ENCODE measurements around the gene SYT7.

The SYT7 gene

DNA sequence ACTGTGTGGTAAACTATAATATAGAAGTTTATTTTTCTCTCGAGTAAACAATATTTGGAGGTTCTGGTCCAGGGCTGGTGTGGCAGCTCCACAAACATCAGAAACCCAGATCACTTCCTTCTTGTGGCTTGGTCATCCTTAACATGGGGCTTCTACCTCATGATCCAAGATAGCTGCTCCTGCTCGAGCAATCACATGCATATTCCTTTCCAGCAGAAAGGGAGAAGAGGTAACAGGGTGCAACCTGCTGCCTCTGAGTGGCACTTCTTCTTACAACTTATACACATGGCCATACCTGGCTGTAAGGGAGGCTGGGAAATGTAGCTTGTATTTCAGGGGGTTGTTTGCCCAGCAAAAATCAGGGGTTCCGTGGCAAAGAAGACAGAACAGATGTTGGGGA is 44.6 kb upstream of the SYT7 start:
- no peaks in the 10 kb centered on the region for H3K9me3 ChIP-seq (replicated peaks; ENCODE audit: insufficient read depth, low read length)
- no peak overlapping the region for H2AFZ ChIP-seq (ENCODE audit: low read length)
- H3K4me2 ChIP-seq (ENCODE audit: low read depth, low read length) = no peak overlapping the region
- no peak overlapping the region for H3K27ac ChIP-seq (ENCODE audit: low read length)
- no peak overlapping the region for H3K9ac ChIP-seq (ENCODE audit: low read length)
- H3K4me1 ChIP-seq (ENCODE audit: low read length) = no peaks in the 10 kb centered on the region
- H4K20me1 ChIP-seq (ENCODE audit: insufficient read depth, low read length) = no peaks in the 10 kb centered on the region
- peaks cover 87% of the 10 kb centered on the region for H3K27me3 ChIP-seq (replicated peaks; ENCODE audit: insufficient read depth, low read length)
- TF ChIP-seq EZH2 (optimal IDR thresholded peaks at IDR 0.05; ENCODE audit: low read depth, low read length) = no peak
- TF ChIP-seq, protein P1, sequence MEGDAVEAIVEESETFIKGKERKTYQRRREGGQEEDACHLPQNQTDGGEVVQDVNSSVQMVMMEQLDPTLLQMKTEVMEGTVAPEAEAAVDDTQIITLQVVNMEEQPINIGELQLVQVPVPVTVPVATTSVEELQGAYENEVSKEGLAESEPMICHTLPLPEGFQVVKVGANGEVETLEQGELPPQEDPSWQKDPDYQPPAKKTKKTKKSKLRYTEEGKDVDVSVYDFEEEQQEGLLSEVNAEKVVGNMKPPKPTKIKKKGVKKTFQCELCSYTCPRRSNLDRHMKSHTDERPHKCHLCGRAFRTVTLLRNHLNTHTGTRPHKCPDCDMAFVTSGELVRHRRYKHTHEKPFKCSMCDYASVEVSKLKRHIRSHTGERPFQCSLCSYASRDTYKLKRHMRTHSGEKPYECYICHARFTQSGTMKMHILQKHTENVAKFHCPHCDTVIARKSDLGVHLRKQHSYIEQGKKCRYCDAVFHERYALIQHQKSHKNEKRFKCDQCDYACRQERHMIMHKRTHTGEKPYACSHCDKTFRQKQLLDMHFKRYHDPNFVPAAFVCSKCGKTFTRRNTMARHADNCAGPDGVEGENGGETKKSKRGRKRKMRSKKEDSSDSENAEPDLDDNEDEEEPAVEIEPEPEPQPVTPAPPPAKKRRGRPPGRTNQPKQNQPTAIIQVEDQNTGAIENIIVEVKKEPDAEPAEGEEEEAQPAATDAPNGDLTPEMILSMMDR (IDR thresholded peaks at IDR 0.05; ENCODE audit: low read length) = no peak
- no peak for TF ChIP-seq EZH2phosphoT487 (IDR thresholded peaks at IDR 0.05; ENCODE audit: low read length)
- no peaks in the 10 kb centered on the region for H3K79me2 ChIP-seq (ENCODE audit: low read length)
- no peaks in the 10 kb centered on the region for H3F3A ChIP-seq (ENCODE audit: insufficient read depth, low read length)
- no peak overlapping the region for H3K4me3 ChIP-seq (ENCODE audit: low read length)
- no peaks in the 10 kb centered on the region for H3K36me3 ChIP-seq (replicated peaks; ENCODE audit: insufficient read depth, low read length)
- no peaks in the 10 kb centered on the region for H3K9me2 ChIP-seq (replicated peaks; ENCODE audit: insufficient read depth, low read length)
- DNase-seq = no peak

DNA sequence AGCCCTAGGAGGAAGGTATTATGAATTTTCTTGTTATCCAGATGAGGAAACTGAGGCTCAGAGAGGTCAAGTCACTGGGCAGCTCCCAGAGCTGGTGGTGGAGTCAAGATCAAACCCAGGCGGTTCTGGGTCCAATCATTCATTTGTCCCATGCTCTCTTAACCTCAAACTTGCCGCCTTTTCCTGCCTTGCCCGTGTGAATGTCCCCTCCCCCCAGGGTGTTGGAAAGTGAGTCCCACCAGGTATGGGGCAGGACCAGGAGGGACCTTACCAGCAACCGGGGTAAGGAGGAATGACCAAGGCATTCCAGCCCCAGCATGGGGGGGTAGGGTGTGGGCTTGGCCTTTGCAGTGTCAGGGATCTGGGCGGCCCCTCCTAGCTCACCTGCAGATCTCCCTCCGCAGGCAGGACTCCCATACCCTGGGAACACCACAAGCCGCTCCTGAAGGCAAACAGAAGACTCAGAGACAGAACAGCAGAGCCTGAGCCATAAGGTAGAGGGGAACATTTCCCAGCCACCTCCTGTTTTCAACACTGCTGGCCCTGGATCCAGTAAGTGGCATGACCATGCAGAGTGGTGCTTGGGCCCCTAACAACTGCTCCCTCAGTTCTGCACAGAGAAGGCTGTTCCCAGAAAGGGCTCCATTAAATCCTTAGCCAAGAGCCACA is 41.2 kb upstream of the SYT7 start:
- no peak overlapping the region for H3K4me2 ChIP-seq (ENCODE audit: low read depth, low read length)
- TF ChIP-seq, protein P1 (IDR thresholded peaks at IDR 0.05; ENCODE audit: low read length) = no peak
- TF ChIP-seq EZH2phosphoT487 (IDR thresholded peaks at IDR 0.05; ENCODE audit: low read length) (no peak), EZH2 (optimal IDR thresholded peaks at IDR 0.05; ENCODE audit: low read depth, low read length) (no peak)

DNA sequence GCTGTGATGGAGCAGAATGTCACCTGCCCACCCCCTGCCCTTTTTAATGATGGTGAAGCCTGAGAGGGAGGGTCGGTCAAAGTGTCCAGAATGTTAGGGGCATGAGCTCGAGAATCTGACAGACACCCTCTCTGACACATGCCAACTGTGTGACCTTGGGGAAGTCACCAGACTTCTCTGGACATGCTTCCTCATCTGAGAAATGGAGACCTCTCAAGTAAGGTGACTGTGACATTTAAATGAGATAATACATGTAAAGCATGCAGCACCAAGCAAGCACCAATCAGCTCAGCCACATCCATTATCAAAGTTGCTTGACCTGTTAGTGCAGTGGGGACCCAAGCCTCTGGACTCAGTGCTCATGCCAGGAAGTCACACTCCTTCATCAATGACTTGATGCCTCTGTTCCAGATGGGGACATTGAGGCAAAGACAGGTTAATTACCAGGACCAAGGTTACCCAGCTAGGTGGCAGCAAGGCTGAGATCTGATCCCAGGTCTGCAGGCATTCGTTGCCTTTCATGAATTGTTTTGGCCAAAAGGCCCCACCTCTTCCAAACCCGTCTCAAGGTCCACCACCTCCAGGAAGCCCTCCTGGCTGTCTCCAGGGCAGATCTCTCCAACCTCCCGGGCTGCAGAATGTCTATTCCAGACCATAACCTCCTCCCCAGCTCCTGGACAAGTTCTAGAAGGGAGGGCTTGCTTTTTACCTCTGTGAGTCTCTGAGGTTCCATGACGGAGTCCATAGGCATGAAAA is 38.8 kb upstream of the SYT7 start:
- Histone ChIP-seq H3K9me2 (replicated peaks; ENCODE audit: insufficient read depth, low read length) (no peaks in the 10 kb centered on the region), H3K4me2 (ENCODE audit: low read depth, low read length) (no peak overlapping the region), H2AFZ (ENCODE audit: low read length) (no peak overlapping the region), H3K4me3 (ENCODE audit: low read length) (no peak overlapping the region), H3K4me1 (ENCODE audit: low read length) (no peaks in the 10 kb centered on the region), H3F3A (ENCODE audit: insufficient read depth, low read length) (no peaks in the 10 kb centered on the region), H4K20me1 (ENCODE audit: insufficient read depth, low read length) (no peaks in the 10 kb centered on the region), H3K79me2 (ENCODE audit: low read length) (no peaks in the 10 kb centered on the region), H3K27me3 (replicated peaks; ENCODE audit: insufficient read depth, low read length) (peaks cover 91% of the 10 kb centered on the region), H3K27ac (ENCODE audit: low read length) (no peak overlapping the region), H3K9ac (ENCODE audit: low read length) (no peak overlapping the region), H3K9me3 (replicated peaks; ENCODE audit: insufficient read depth, low read length) (no peaks in the 10 kb centered on the region), H3K36me3 (replicated peaks; ENCODE audit: insufficient read depth, low read length) (no peaks in the 10 kb centered on the region)
- TF ChIP-seq EZH2 (optimal IDR thresholded peaks at IDR 0.05; ENCODE audit: low read depth, low read length) (no peak), EZH2phosphoT487 (IDR thresholded peaks at IDR 0.05; ENCODE audit: low read length) (no peak)
- TF ChIP-seq, protein P1 (IDR thresholded peaks at IDR 0.05; ENCODE audit: low read length) = no peak
- no peak for DNase-seq

More for the DNA sequence above, 41.2 kb upstream of the SYT7 start:
- Histone ChIP-seq H3F3A (ENCODE audit: insufficient read depth, low read length) (no peaks in the 10 kb centered on the region), H3K79me2 (ENCODE audit: low read length) (no peaks in the 10 kb centered on the region), H3K27me3 (replicated peaks; ENCODE audit: insufficient read depth, low read length) (peaks cover 84% of the 10 kb centered on the region), H3K4me1 (ENCODE audit: low read length) (no peaks in the 10 kb centered on the region), H3K9me3 (replicated peaks; ENCODE audit: insufficient read depth, low read length) (no peaks in the 10 kb centered on the region), H4K20me1 (ENCODE audit: insufficient read depth, low read length) (no peaks in the 10 kb centered on the region), H2AFZ (ENCODE audit: low read length) (no peak overlapping the region), H3K27ac (ENCODE audit: low read length) (no peak overlapping the region), H3K9me2 (replicated peaks; ENCODE audit: insufficient read depth, low read length) (no peaks in the 10 kb centered on the region), H3K9ac (ENCODE audit: low read length) (no peak overlapping the region), H3K36me3 (replicated peaks; ENCODE audit: insufficient read depth, low read length) (no peaks in the 10 kb centered on the region), H3K4me3 (ENCODE audit: low read length) (no peak overlapping the region)
- no peak for DNase-seq

All from MM.1S (cell line).